Measurements from ENCODE around the gene EPS15. TPM values are rescaled to one million over a fixed set of nuclear protein-coding genes. Genes with fewer than 3 reads are reported as not detected.

The EPS15 gene
- total and polyA plus RNA-seq, 2 of the 13 experiments (the other 11 are each of a cell fraction or from before 2014, with no cell fraction given): 14.3 to 19.3 TPM

- Histone ChIP-seq H3K4me3 (replicated peaks in 1 of 3; ENCODE audit: insufficient read depth in 1 of 3, low read depth in 2 of 3, low read length in 3 of 3) (no peak overlapping the region), H3K9me3 (ENCODE audit: low read length) (no peaks in the 10 kb centered on the region), H3K9ac (ENCODE audit: insufficient read depth, low read depth, low read length) (no peak overlapping the region), H3K4me2 (ENCODE audit: low read depth, low read length) (no peak overlapping the region), H3K27ac (ENCODE audit: extremely low read length, insufficient read depth, low read length) (no peak overlapping the region), H3K79me2 (ENCODE audit: insufficient read depth, low read length) (no peaks in the 10 kb centered on the region), H2AFZ (ENCODE audit: low read length) (no peak overlapping the region), H4K20me1 (ENCODE audit: insufficient read depth, low read length) (no peaks in the 10 kb centered on the region), H3K4me1 (ENCODE audit: insufficient read depth, low read length) (peaks cover 33% of the 10 kb centered on the region), H3K36me3 (replicated peaks in 1 of 2; ENCODE audit: control insufficient read depth in 1 of 2, insufficient read depth in 2 of 2, low read length in 2 of 2) (no peaks in the 10 kb centered on the region), H3K27me3 (ENCODE audit: control insufficient read depth in 1 of 2, insufficient read depth in 2 of 2, low read length in 2 of 2) (no peaks in the 10 kb centered on the region)
- DNase-seq (ENCODE audit: low spot score) (no peak), FAIRE-seq (no peak), ATAC-seq (no peak)
- ChIA-PET POLR2A (no interaction called here), CTCF (ENCODE audit: low intra/inter-chr PET ratio, low total read pairs) (no interaction called here)
- TF ChIP-seq THRA (CRISPR knock-in tag; IDR thresholded peaks at IDR 0.05; ENCODE audit: borderline replicate concordance): no peak
- TF ChIP-seq ZNF33A (CRISPR knock-in tag; IDR thresholded peaks at IDR 0.05; ENCODE audit: borderline replicate concordance): no peak
- TF ChIP-seq ZNF337 (CRISPR knock-in tag; IDR thresholded peaks at IDR 0.05; ENCODE audit: borderline replicate concordance, low read depth): no peak
- no peak for TF ChIP-seq AHR (CRISPR knock-in tag; IDR thresholded peaks at IDR 0.05)
- WGBS (ENCODE audit: low lambda C conversion rate): 51% methylated on average over 2 of the region's 4 CpGs
- in situ Hi-C loops (cut with HindIII; ENCODE audit: extremely low pct_ligation_motif_present, low pct_unique_long_range_greater_than_20kb) (no loop called here), intact Hi-C loops (cut with micrococcal nuclease; ENCODE audit: unreplicated experiment) (no loop called here)
- no TSS peak for BruUV-seq (replicated peaks)
These were observed 202.3 kb downstream of the EPS15 start for GRCh38 chr1:51316846-51317120.

- H3K79me2 ChIP-seq (ENCODE audit: insufficient read depth, low read length): no peaks in the 10 kb centered on the region
- no peak for FAIRE-seq
- no peak overlapping the region for H3K4me3 ChIP-seq (replicated peaks in 1 of 3; ENCODE audit: insufficient read depth in 1 of 3, low read depth in 2 of 3, low read length in 3 of 3)
- no peak for DNase-seq (ENCODE audit: low spot score)
- no peak for TF ChIP-seq ZNF317 (CRISPR knock-in tag; IDR thresholded peaks at IDR 0.05)
- TF ChIP-seq ZNF329 (CRISPR knock-in tag; IDR thresholded peaks at IDR 0.05; ENCODE audit: low read depth): no peak
- ChIA-PET CTCF (ENCODE audit: low intra/inter-chr PET ratio, low total read pairs) (no interaction called here), POLR2A (no interaction called here)
- 59% methylated on average over 9 of the region's 9 CpGs for WGBS (ENCODE audit: low lambda C conversion rate)
- H2AFZ ChIP-seq (ENCODE audit: low read length): no peak overlapping the region
- H3K4me2 ChIP-seq (ENCODE audit: low read depth, low read length): no peak overlapping the region
- no peaks in the 10 kb centered on the region for H4K20me1 ChIP-seq (ENCODE audit: insufficient read depth, low read length)
- BruUV-seq (replicated peaks): no TSS peak
- no peak overlapping the region for H3K9ac ChIP-seq (ENCODE audit: insufficient read depth, low read depth, low read length)
- peaks cover 30% of the 10 kb centered on the region for H3K4me1 ChIP-seq (ENCODE audit: insufficient read depth, low read length)
- H3K9me3 ChIP-seq (ENCODE audit: low read length): no peaks in the 10 kb centered on the region
- no peaks in the 10 kb centered on the region for H3K36me3 ChIP-seq (replicated peaks in 1 of 2; ENCODE audit: control insufficient read depth in 1 of 2, insufficient read depth in 2 of 2, low read length in 2 of 2)
- intact Hi-C loops (cut with micrococcal nuclease; ENCODE audit: unreplicated experiment) (no loop called here), in situ Hi-C loops (cut with HindIII; ENCODE audit: extremely low pct_ligation_motif_present, low pct_unique_long_range_greater_than_20kb) (no loop called here)
- no peak for ATAC-seq
- H3K27ac ChIP-seq (ENCODE audit: extremely low read length, insufficient read depth, low read length): no peak overlapping the region
- H3K27me3 ChIP-seq (ENCODE audit: control insufficient read depth in 1 of 2, insufficient read depth in 2 of 2, low read length in 2 of 2): no peaks in the 10 kb centered on the region
These were observed 202.8 kb downstream of the EPS15 start for GRCh38 chr1:51316113-51316845.
